Stomach (tissue), 4 donors: ENCODE data around the gene FICD.

Experiments
- POLR2A ChIP-seq, 4 donors: fragments of 450-650 bp; IDR thresholded peaks; one replicate each; pipeline ENCODE4 v1.6.1; 2016; ENCODE audit warnings: antibody characterized with exemption in 4 of 4, control low read depth in 2 of 4, mild to moderate bottlenecking in 1 of 4, moderate library complexity in 1 of 4
- POLR2AphosphoS5 ChIP-seq, 3 donors: sonication (generic); formaldehyde crosslinking; IDR thresholded peaks; one replicate each; pipeline ENCODE4 v1.6.1; 2016; ENCODE audit warnings: antibody characterized with exemption in 3 of 3
- TF ChIP-seq, protein P1 (sequence below), 7 experiments: fragments of 450-650 bp in 4 of 7; fragments of 200-600 bp in 3 of 7; sonication (generic) in 3 of 7; IDR thresholded peaks; one replicate each; pipeline ENCODE4 v1.5.1; 2016 to 2019; ENCODE audit warnings: antibody characterized with exemption in 7 of 7, control low read depth in 2 of 7, mild to moderate bottlenecking in 1 of 7

DNA sequence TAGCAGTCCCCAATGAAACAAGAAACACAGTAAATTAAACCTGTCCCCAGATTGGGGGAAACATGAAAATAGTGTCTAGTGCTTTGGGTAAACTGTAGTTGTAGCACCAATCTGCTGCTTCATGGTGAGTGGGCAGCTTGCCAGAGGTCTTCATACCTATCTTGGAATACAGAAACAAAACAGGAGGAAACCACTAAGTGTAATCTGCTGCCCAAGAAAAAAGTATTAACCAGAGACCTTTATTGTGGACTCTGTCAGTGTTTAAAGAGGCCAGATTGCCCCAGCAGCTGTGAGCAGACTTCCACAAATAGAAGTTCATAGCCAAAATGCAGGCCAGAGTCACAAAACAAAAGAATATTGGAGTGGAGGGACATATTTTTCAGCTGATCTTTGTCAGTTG lies 49.6 kb downstream of the FICD start:
- TF ChIP-seq, protein P1, sequence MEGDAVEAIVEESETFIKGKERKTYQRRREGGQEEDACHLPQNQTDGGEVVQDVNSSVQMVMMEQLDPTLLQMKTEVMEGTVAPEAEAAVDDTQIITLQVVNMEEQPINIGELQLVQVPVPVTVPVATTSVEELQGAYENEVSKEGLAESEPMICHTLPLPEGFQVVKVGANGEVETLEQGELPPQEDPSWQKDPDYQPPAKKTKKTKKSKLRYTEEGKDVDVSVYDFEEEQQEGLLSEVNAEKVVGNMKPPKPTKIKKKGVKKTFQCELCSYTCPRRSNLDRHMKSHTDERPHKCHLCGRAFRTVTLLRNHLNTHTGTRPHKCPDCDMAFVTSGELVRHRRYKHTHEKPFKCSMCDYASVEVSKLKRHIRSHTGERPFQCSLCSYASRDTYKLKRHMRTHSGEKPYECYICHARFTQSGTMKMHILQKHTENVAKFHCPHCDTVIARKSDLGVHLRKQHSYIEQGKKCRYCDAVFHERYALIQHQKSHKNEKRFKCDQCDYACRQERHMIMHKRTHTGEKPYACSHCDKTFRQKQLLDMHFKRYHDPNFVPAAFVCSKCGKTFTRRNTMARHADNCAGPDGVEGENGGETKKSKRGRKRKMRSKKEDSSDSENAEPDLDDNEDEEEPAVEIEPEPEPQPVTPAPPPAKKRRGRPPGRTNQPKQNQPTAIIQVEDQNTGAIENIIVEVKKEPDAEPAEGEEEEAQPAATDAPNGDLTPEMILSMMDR (IDR thresholded peaks at IDR 0.05): no peak
- TF ChIP-seq POLR2AphosphoS5 (IDR thresholded peaks at IDR 0.05) (no peak), POLR2A (IDR thresholded peaks at IDR 0.05) (no peak)
